Stimulated activated CD4-positive, alpha-beta T cell treated with anti-CD3 and anti-CD28 coated beads, Interleukin-1b, Interleukin-23, amount 100 ng/mL, for 4 hours (primary cell): ENCODE results near the gene ARHGAP4.

Experiments
- DNase-seq, 2 donors: peaks; one replicate each; pipeline ENCODE4 v3.0.0-alpha.2; 2020; ENCODE audit warnings: low read depth in 2 of 2

The ARHGAP4 gene

GRCh38 chrX:153882086-153882498, 44.0 kb downstream of the ARHGAP4 start:
- DNase-seq = no peak

- DNase-seq = no peak
These were observed 44.8 kb downstream of the ARHGAP4 start for GRCh38 chrX:153881281-153881680.

GRCh38 chrX:153880440-153880815, 45.6 kb downstream of the ARHGAP4 start:
- DNase-seq = no peak

GRCh38 chrX:153879741-153880439, 46.2 kb downstream of the ARHGAP4 start:
- no peak for DNase-seq

- DNase-seq = peak in 1 of 2 donors; percentile 12
These were observed 47.0 kb downstream of the ARHGAP4 start for GRCh38 chrX:153878969-153879653.

GRCh38 chrX:153878345-153878744, 47.7 kb downstream of the ARHGAP4 start:
- DNase-seq = no peak

- no peak for DNase-seq
These were observed 48.3 kb downstream of the ARHGAP4 start for GRCh38 chrX:153877571-153878261.

- DNase-seq = no peak
These were observed 50.0 kb downstream of the ARHGAP4 start for GRCh38 chrX:153876112-153876491.

GRCh38 chrX:153875391-153876111, 50.5 kb downstream of the ARHGAP4 start:
- DNase-seq = peak; percentile 45 to 61

- no peak for DNase-seq
These were observed 51.5 kb downstream of the ARHGAP4 start for GRCh38 chrX:153874366-153875125.

GRCh38 chrX:153874085-153874365, 52.0 kb downstream of the ARHGAP4 start:
- no peak for DNase-seq

GRCh38 chrX:153873282-153874084, 52.6 kb downstream of the ARHGAP4 start:
- no peak for DNase-seq

- no peak for DNase-seq
These were observed 53.9 kb downstream of the ARHGAP4 start for GRCh38 chrX:153871946-153872878.

GRCh38 chrX:153871451-153871850, 54.6 kb downstream of the ARHGAP4 start:
- no peak for DNase-seq

GRCh38 chrX:153870791-153871360, 55.2 kb downstream of the ARHGAP4 start:
- no peak for DNase-seq

- no peak for DNase-seq
These were observed 55.8 kb downstream of the ARHGAP4 start for GRCh38 chrX:153870288-153870690.

- DNase-seq = no peak
These were observed 56.4 kb downstream of the ARHGAP4 start for GRCh38 chrX:153869473-153870287.
